GM23338 (cell line): ENCODE data around the gene ATCAY. TPM values are rescaled to one million over a fixed set of nuclear protein-coding genes. Genes with fewer than 3 reads are reported as not detected.

Experiments used
- EZH2 ChIP-seq: fragments of 200-600 bp; sonication (generic); IDR thresholded peaks from one replicate; pipeline ENCODE4 v1.8.0; 2017; ENCODE audit warnings: antibody characterized with exemption, mild to moderate bottlenecking, low read depth; ENCODE audit not compliant: unreplicated experiment
- microRNA counts: library from miRNA; unstranded; fragments of <30 nt; microRNA quantifications from one replicate; lab custom pipeline; 2017
- microRNA-seq: library from miRNA; unstranded; fragments of <30 nt; microRNA quantifications from one replicate; pipeline ENCODE4, GENCODE V29; 2017
- polyA plus RNA-seq: library from polyadenylated mRNA; unstranded; fragments of >200 nt; fragmentation: Nextera tagmentation; extraction: Ambion mirVana; gene quantifications from 2 replicates; pipeline ENCODE4 v1.2.1, GENCODE V29; 2016
- small RNA-seq: library from RNA; depleted of rRNA; stranded (forward); fragments of <200 nt; gene quantifications from one replicate; pipeline ENCODE3, GENCODE V24; 2014; ENCODE audit warnings: low replicate concordance
- total RNA-seq: library from RNA; depleted of rRNA; stranded (reverse); fragments of >200 nt; shearing (Covaris generic); gene quantifications from 2 replicates; pipeline ENCODE4 v1.2.3, GENCODE V29; 2014; rRNA removed

The ATCAY gene
- total and polyA plus RNA-seq, 2 experiments from 2014 or later = 16.9 to 45.7 TPM

GRCh38 chr19:3976495-3977241, 96.2 kb downstream of the ATCAY start (continued):
- TF ChIP-seq EZH2 = no peak

MicroRNA genes within 50 kb of the gene (microRNA counts, 767-probe panel; counts per million panel counts)
- not detected for microRNA hsa-miR-637 (lab: Ali Mortazavi, UCI)

Small RNA genes within 50 kb of the gene (microRNA-seq; reads per million reads assigned to microRNA genes)
- not detected for gene MIR637

Small RNA genes within 50 kb of the gene (small RNA-seq; reads per million reads assigned to genes)
- not detected for gene RN7SL202P

Other genes with a start within 250 kb of the ATCAY start
- gene PIP5K1C, start 180.2 kb upstream of the ATCAY start, total RNA-seq = 35.2 and 46.7 TPM in 2 replicates
- 11.8 and 13.5 TPM in 2 replicates for gene PIP5K1C, start 180.2 kb upstream of the ATCAY start, polyA plus RNA-seq
- 19.8 and 23.9 TPM in 2 replicates for gene TJP3, start 172.3 kb upstream of the ATCAY start, total RNA-seq
- gene TJP3, start 172.3 kb upstream of the ATCAY start, polyA plus RNA-seq = 14.1 and 18.2 TPM in 2 replicates
- 31.8 and 56.1 TPM in 2 replicates for gene APBA3, start 119.0 kb upstream of the ATCAY start, total RNA-seq
- gene APBA3, start 119.0 kb upstream of the ATCAY start, polyA plus RNA-seq = 16.6 and 17.2 TPM in 2 replicates
- 29.7 and 47.3 TPM in 2 replicates for gene MRPL54, start 118.0 kb upstream of the ATCAY start, total RNA-seq
- 89.9 and 93.1 TPM in 2 replicates for gene MRPL54, start 118.0 kb upstream of the ATCAY start, polyA plus RNA-seq
- not detected in 2 replicates for gene RAX2, start 108.5 kb upstream of the ATCAY start, total RNA-seq
- 0.13 TPM in 1 of 2 replicates, not detected in the other for gene RAX2, start 108.5 kb upstream of the ATCAY start, polyA plus RNA-seq
- 21.4 and 30.3 TPM in 2 replicates for gene MATK, start 94.3 kb upstream of the ATCAY start, total RNA-seq
- 13.4 and 14.1 TPM in 2 replicates for gene MATK, start 94.3 kb upstream of the ATCAY start, polyA plus RNA-seq
- 13.5 and 15.8 TPM in 2 replicates for gene ZFR2, start 11.6 kb upstream of the ATCAY start, total RNA-seq
- gene ZFR2, start 11.6 kb upstream of the ATCAY start, polyA plus RNA-seq = 25.4 and 31.3 TPM in 2 replicates
- gene NMRK2, start 52.4 kb downstream of the ATCAY start, total RNA-seq = 55.9 and 57.3 TPM in 2 replicates
- gene NMRK2, start 52.4 kb downstream of the ATCAY start, polyA plus RNA-seq = 65.3 and 69.3 TPM in 2 replicates
- gene DAPK3, start 90.4 kb downstream of the ATCAY start, total RNA-seq = 95.6 and 105 TPM in 2 replicates
- gene DAPK3, start 90.4 kb downstream of the ATCAY start, polyA plus RNA-seq = 30.7 and 32.1 TPM in 2 replicates
- gene EEF2, start 104.8 kb downstream of the ATCAY start, total RNA-seq = 2,892 and 2,987 TPM in 2 replicates
- gene EEF2, start 104.8 kb downstream of the ATCAY start, polyA plus RNA-seq = 772 and 1,028 TPM in 2 replicates
- gene PIAS4, start 127.1 kb downstream of the ATCAY start, total RNA-seq = 34.1 and 48.4 TPM in 2 replicates
- 17.0 and 20.0 TPM in 2 replicates for gene PIAS4, start 127.1 kb downstream of the ATCAY start, polyA plus RNA-seq
- 28.5 and 35.0 TPM in 2 replicates for gene ZBTB7A, start 186.2 kb downstream of the ATCAY start, total RNA-seq
- 9.5 and 11.1 TPM in 2 replicates for gene ZBTB7A, start 186.2 kb downstream of the ATCAY start, polyA plus RNA-seq
- 140 and 151 TPM in 2 replicates for gene MAP2K2, start 243.4 kb downstream of the ATCAY start, total RNA-seq
- gene MAP2K2, start 243.4 kb downstream of the ATCAY start, polyA plus RNA-seq = 99.7 and 108 TPM in 2 replicates